RWPE1 (cell line): ENCODE results near the gene LEMD2.

ENCODE experiments used
- CTCF ChIA-PET: fragments of 350-600 bp; sonication (Branson Sonifier 250); formaldehyde crosslinking; extraction: SDS; loops from one replicate; lab custom pipeline; 2021; lab: Yijun Ruan, JAX
- POLR2A ChIA-PET: fragments of 400-600 bp; formaldehyde crosslinking; extraction: SDS; loops from one replicate; lab custom pipeline; 2020; ENCODE audit warnings: antibody characterized with exemption; ENCODE audit not compliant: low non-redundant PET; lab: Yijun Ruan, JAX
- DNase-seq: peaks from one replicate; pipeline ENCODE4 v3.0.0; 2012; ENCODE audit warnings: low spot score
- H3K27ac ChIP-seq: fragments of 450-650 bp; 2 replicates; pipeline ENCODE4 v1.5.1; 2017
- TF ChIP-seq, protein P1 (sequence below): fragments of 450-650 bp; conservative IDR thresholded peaks from 2 replicates; pipeline ENCODE4 v1.5.1; 2017; ENCODE audit warnings: low read depth, mild to moderate bottlenecking

Gene LEMD2

GRCh38 chr6:33797626-33798342 is 8.9 kb upstream of the LEMD2 start:
- TF ChIP-seq, protein P1, sequence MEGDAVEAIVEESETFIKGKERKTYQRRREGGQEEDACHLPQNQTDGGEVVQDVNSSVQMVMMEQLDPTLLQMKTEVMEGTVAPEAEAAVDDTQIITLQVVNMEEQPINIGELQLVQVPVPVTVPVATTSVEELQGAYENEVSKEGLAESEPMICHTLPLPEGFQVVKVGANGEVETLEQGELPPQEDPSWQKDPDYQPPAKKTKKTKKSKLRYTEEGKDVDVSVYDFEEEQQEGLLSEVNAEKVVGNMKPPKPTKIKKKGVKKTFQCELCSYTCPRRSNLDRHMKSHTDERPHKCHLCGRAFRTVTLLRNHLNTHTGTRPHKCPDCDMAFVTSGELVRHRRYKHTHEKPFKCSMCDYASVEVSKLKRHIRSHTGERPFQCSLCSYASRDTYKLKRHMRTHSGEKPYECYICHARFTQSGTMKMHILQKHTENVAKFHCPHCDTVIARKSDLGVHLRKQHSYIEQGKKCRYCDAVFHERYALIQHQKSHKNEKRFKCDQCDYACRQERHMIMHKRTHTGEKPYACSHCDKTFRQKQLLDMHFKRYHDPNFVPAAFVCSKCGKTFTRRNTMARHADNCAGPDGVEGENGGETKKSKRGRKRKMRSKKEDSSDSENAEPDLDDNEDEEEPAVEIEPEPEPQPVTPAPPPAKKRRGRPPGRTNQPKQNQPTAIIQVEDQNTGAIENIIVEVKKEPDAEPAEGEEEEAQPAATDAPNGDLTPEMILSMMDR, result no peak
- ChIA-PET POLR2A (no interaction called here), CTCF (no interaction called here)
- no peak for DNase-seq
- H3K27ac ChIP-seq, result no peak overlapping the region

DNA sequence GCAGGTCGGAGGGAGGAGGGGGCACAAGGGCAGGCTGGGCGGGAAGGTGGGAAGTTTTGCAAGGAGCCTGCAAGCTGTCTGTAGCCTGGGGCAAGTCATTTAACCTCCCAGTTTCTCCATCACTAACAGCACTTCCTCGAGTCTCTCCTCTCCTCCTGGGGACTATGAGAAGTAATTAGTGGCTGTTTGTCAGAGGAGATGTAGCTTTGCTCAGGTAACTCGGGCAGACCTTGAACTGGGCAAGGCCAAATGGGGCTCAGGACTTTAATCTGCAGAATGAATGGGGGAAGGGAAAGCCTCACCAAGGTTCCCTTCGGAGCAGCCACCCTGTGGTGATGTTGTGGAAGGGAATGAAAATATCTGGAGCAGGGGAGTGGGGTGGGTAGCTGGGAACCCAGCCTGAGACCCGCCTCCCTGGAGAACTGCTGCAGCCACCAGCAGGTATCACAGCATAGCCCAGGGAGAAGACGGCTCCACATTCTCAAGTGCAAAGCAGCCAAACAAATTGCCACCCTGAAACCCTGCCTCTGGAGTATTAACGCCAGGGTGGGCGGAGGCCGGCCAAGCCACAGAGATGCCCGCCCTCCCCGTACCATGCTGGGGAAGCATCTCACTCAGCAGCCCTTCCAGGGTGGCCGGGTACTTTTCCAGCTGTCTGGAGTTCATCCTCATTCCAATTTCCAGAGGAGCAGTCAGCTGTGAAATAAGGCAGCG is 6.1 kb upstream of the LEMD2 start:
- CTCF ChIA-PET, result no interaction called here
- POLR2A ChIA-PET, result no interaction called here

DNA sequence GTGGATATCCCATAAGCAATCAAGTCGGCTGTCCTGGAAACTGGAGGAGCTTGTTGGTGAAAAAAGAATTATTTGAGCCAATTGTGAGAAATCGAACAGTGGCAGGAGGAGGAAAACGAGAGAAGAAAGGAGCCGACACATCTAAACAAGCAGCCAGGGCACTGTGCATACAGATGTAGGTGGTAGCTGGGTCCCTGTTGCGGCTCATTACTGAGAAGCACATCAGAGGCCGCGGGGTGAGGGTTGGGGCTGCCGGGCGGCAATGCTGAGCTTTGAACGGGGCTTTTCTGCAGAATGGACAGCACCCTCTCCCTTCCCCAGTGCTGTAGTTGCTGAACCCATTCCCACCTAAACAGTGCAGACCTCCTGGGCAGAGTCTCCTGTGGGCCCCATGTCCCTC is 4.1 kb upstream of the LEMD2 start:
- DNase-seq, result no peak
- ChIA-PET CTCF (interaction anchor here (0.6 kb wide), 1 partner anchor 25 kb away, joined by 3 read pairs; no protein-coding TSS in a partner anchor), POLR2A (no interaction called here)
- no peak overlapping the region for H3K27ac ChIP-seq
- TF ChIP-seq, protein P1, result no peak

More for the DNA sequence above, 6.1 kb upstream of the LEMD2 start:
- TF ChIP-seq, protein P1, result no peak
- no peak for DNase-seq
- H3K27ac ChIP-seq, result no peak overlapping the region

DNA sequence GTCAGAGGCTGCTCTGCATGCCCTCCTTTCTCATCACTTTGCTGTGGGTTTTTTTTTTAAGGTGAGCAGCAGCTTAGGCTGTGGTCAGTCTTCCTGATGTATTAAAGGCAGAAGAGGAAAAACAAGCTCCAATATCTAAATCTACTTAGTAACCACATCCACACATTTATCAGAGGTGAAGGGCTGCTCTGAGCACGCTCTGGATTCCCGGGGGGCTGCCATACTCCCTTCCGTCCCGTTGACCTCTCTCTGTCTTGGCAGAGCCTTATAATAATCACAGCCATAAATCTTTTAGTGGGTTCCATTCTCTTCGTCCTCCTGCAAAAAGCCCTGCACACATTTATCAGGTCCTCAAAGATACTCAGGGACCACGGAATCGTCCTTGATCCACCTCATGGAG is 2.7 kb upstream of the LEMD2 start:
- TF ChIP-seq, protein P1, result no peak
- ChIA-PET CTCF (no interaction called here), POLR2A (no interaction called here)

DNA sequence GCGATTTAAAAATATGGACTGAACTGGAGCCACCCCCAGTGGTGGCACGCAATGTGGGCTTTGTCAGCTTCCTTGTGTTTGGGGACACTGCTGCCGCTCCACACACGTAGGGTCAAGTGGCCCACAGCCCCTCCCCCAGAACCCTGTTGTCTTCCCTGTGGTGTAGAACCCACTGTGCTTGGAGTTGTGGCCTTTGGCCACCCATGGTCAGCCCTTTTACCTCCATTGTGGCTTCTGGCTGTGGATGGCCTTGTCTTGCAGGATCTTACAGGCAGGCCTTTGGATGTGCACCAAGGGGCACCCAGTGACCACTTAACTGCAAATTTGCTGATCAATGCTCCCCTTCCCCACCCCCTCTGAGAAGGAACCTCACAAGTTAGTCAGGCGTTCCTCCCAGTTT is 2.0 kb upstream of the LEMD2 start:
- TF ChIP-seq, protein P1, result no peak
- DNase-seq, result no peak
- POLR2A ChIA-PET, result no interaction called here
- CTCF ChIA-PET, result no interaction called here
- no peak overlapping the region for H3K27ac ChIP-seq

More for the DNA sequence above, 2.7 kb upstream of the LEMD2 start:
- no peak for DNase-seq
- no peak overlapping the region for H3K27ac ChIP-seq

DNA sequence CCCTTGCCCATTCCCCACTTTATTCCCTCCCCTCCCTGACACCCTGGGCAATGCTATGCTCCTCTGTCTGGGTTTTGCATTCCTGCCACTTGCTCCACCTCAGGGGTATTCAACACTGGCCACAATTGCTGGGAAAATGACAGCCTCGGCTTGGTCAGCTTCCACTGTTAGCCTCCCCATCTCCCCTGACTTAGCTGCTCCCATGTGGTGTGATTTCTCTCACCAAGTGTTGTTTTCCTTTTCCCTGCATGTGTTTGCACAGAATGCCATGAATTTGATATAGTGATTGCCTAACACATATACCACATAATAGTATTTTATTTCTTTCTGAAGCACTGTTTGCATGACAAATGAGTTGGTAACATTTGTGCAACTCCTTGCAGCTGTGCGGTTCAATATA is 1.4 kb upstream of the LEMD2 start:
- DNase-seq, result no peak
- TF ChIP-seq, protein P1, result no peak
- no peak overlapping the region for H3K27ac ChIP-seq
- ChIA-PET POLR2A (no interaction called here), CTCF (no interaction called here)
